ENCODE results near the gene TRMT2A.

The TRMT2A gene

GRCh38 chr22:20118300-20119020 is 1.4 kb upstream of the TRMT2A start:
- no peak for DNase-seq (ENCODE audit: low read depth in 2 of 2)

DNA sequence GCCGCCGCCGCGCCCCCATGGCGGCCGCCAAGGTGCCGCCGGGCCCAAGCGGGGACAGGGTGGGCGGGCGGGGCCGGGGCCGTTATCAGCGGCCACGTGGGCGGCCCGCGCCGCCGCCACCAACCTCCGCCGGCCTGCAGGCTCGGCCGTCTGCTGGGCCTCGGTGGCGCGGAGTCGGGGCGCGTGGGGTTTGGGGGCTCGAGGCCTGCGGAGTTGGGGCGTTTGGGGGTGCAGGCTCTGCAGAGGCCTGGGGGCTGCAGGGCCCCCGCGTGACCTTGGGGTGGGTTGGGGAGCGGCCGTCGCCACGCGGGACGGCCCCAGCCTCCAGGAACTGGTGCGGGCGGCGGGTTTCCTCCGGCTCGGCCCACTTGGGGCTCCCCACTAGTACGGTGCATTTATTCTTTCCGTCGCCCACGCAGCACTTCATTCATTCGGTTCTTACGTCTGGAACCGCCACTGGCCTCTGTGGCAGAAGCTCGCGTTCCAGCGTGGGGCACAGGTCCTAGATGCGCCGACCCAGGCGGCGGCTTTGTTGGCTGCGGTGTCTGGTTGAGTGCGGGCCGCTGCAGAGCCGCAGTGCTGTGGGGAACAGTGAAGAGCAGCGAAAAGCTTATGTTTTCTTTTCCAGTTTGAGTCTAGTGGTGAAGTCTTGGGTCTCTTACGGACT is 740 bp upstream of the TRMT2A start:
- DNase-seq (ENCODE audit: low read depth in 2 of 2): peak in 1 of 2 donors; percentile 41

DNA sequence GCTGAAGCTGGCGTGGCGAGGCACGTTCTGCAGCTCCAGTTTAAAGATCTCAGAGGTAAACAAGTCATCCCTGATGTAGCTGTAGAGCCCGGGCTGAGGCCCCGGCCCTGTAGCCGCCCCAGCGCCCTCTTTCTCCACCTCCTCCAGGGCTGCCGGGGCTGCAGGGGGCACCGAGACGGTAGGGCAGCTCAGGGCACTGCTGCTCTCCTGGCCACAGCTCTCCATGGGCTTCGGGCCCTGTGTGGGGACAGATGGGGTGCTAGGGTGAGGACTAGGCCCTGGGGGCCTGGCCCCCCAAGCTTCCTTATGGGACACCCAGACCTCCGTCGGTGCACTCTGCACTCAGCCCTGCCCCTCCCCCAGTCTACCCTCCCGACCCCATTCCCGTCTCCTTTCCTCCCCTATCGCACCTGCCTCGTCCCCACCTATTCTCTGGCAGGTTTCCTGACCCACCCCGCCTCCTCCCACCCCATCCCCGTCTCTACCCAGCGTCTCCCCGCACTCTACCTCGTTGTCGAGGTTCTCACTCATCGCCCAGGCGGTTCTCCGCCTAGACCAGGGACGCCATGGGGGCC is 563 bp downstream of the TRMT2A start:
- no peak for DNase-seq (ENCODE audit: low read depth in 2 of 2)

DNA sequence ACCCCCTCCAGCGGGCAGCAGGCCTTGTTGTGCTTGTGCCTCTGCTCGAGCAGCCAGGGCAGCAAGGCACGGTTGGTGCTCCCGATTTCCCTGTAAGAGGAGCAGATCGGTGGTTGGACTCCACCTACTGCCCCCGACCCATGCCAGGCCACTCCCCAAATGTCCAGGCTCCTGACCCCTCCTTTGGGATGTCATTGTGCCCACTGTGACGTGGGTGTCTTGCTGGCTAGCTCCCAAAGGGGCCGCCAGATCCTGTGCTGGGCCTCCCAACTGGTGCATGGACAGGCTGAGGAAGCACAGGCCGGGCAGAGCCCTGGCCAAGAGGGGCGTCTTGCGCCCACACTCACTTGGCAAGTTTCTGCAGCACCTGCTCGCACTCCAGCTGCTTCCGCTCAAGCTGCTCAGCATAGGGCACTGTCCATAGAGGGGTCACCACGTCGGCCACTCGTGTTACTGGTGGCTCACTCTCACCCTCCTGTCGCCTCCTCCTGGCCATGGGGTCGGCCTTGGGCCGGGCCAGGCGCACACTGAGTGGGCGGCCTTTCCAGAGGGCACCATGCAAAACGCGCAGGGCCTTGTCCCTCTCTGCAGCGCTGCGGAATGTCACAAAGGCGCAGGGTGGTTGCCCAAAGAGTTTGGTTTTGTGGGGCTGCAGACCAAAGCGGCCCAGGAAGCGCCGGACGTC is 1.2 kb downstream of the TRMT2A start, which contains the start of gene RANBP1:
RANBP1 (plus strand) TSS at position 414 of the 685 bp plus-strand sequence; CDS start at position 495, 81 bp downstream.
- no peak for DNase-seq (ENCODE audit: low read depth in 2 of 2)

GRCh38 chr22:20114506-20115475 is 2.2 kb downstream of the TRMT2A start:
- no peak for DNase-seq (ENCODE audit: low read depth in 2 of 2)

- no peak for DNase-seq (ENCODE audit: low read depth in 2 of 2)
These were observed 3.3 kb downstream of the TRMT2A start for GRCh38 chr22:20113551-20114310.

GRCh38 chr22:20112623-20113511 is 4.2 kb downstream of the TRMT2A start:
- no peak for DNase-seq (ENCODE audit: low read depth in 2 of 2)

GRCh38 chr22:20111689-20112622 is 5.1 kb downstream of the TRMT2A start:
- DNase-seq (ENCODE audit: low read depth in 2 of 2): no peak

GRCh38 chr22:20111045-20111688 is 5.9 kb downstream of the TRMT2A start:
- no peak for DNase-seq (ENCODE audit: low read depth in 2 of 2)

GRCh38 chr22:20110359-20110985 is 6.6 kb downstream of the TRMT2A start:
- DNase-seq (ENCODE audit: low read depth in 2 of 2): no peak

DNA sequence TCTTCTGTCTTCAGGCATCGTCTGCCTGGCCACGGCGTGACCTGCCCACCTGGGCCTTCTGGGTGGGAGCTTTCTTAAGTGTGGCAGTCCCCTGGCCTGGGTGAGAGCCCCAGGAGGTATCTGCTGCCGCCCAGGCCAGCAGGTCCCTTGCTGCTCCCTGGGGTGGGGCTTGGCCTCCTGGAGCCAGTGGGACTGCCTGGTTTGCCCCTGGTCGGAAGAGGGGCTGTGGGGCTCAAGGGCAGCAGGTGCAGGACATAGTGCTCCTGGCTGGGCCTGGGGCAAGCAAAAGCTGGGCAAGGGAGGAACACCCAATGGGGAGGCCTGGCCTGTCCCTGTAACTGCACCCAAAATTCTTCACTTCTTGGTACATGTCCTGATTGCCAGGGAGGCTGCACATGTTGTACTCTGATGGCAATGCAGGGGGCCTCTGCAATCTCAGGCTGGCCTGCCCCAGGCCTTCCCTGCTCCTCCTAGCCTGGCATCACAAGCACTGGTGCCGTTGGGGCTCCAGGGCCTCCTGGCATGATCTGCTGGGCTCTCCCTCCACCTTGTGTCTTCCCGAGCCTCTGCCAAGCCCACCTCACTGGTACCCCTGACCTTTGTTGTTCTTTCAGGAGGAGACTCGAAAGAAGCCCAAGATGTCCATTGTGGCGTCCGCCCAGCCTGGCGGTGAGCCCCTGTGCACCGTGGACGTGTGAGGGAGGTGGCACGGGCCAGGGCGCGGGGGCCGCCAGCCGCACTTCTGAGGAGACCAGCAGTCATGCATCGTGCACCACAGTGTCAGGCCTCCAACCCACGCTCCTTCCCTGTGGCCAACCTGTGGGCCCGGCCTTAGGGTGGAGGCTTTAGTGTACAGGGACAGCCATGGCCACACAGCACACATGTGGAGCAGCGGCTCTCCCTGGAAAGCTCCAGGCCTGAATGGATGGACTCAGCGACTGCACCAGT is 7.3 kb downstream of the TRMT2A start:
- DNase-seq (ENCODE audit: low read depth in 2 of 2): no peak

GRCh38 chr22:20108757-20109230 is 8.2 kb downstream of the TRMT2A start:
- no peak for DNase-seq (ENCODE audit: low read depth in 2 of 2)

GRCh38 chr22:20107951-20108756 is 8.9 kb downstream of the TRMT2A start:
- no peak for DNase-seq (ENCODE audit: low read depth in 2 of 2)

GRCh38 chr22:20107471-20107901 is 9.5 kb downstream of the TRMT2A start:
- no peak for DNase-seq (ENCODE audit: low read depth in 2 of 2)

DNA sequence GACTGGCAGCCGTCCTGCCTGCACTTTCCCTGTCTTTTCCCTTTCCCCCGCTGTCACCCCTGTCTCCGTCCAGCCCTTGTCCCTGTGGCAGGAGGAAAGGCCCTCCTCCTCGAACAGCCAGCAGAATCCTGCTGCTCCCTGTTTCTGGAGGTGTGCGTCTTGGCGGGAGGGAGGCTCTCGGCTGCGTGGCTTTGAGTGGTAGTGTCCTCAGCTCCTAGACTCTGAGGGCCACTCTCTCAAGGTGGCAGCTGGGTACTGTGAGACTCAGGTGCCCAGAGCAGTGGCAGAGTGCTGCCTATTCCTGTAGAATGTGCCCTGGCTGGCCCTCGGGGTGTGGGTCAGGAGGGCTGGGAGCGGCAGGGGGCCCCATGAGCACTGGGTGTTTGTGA is 10.2 kb downstream of the TRMT2A start:
- DNase-seq (ENCODE audit: low read depth in 2 of 2): no peak

Measured in stimulated activated CD8-positive, alpha-beta memory T cell treated with anti-CD3 and anti-CD28 coated beads, Interleukin-2, amount 100 ng/mL, for 1 hour (primary cell).